ENCODE results near the gene RAB34.

DNA sequence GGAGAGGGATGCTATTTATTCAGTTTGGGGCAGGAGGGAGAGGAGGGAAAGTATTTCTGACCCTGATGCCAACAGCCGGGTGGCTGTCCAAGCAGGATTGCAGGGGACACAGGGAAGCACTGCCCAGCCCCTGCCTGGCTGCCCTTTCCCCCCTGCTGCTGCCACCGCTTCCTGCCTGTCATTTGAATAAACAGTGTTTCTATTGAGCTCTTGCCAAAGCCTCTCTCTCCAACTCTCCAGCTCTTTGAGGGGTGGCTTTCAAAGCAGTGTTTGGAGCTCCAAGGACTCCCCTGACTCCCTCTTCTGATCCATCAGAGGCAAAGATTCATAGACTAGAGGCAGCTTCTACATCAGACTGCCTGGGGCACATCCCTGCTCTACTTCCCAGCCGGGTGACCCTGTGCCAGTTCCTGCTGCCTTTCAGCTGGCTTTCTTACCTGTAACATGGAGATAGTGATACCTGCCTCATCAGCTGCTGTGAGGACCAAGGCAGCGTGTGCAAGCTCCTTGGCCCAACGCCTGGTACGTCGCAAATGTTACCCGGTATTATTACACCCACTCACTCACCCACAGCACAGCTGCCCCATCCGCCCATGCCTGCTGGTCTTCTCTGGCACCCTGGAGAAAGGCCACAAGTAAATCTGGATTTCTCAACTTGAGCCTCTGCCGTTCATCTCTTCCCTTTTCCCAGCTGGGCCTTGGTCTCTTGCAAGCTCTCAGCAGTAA, 15.5 kb downstream of the RAB34 start:
- TF ChIP-seq EZH2 (IDR thresholded peaks at IDR 0.05; ENCODE audit: borderline replicate concordance, insufficient read depth, low read depth, low read length, poor library complexity, severe bottlenecking): no peak
- TF ChIP-seq, protein P1, sequence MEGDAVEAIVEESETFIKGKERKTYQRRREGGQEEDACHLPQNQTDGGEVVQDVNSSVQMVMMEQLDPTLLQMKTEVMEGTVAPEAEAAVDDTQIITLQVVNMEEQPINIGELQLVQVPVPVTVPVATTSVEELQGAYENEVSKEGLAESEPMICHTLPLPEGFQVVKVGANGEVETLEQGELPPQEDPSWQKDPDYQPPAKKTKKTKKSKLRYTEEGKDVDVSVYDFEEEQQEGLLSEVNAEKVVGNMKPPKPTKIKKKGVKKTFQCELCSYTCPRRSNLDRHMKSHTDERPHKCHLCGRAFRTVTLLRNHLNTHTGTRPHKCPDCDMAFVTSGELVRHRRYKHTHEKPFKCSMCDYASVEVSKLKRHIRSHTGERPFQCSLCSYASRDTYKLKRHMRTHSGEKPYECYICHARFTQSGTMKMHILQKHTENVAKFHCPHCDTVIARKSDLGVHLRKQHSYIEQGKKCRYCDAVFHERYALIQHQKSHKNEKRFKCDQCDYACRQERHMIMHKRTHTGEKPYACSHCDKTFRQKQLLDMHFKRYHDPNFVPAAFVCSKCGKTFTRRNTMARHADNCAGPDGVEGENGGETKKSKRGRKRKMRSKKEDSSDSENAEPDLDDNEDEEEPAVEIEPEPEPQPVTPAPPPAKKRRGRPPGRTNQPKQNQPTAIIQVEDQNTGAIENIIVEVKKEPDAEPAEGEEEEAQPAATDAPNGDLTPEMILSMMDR (IDR thresholded peaks at IDR 0.05): no peak
